Activated naive CD8-positive, alpha-beta T cell treated with anti-CD3 and anti-CD28 coated beads for 36 hours (primary cell): ENCODE measurements around the gene ARMC12. TPM values are rescaled to one million over a fixed set of nuclear protein-coding genes. Genes with fewer than 3 reads are reported as not detected.

Experiments
- DNase-seq: peaks from one replicate; pipeline ENCODE4 v3.0.0; 2021
- H3K27ac Mint-ChIP-seq: one replicate; pipeline ENCODE4 v1.8.0; 2022; ENCODE audit warnings: mild to moderate bottlenecking, moderate library complexity, mixed read lengths
- H3K27me3 Mint-ChIP-seq: one replicate; pipeline ENCODE4 v1.8.0; 2022; ENCODE audit warnings: mild to moderate bottlenecking, mixed read lengths
- H3K36me3 Mint-ChIP-seq: one replicate; pipeline ENCODE4 v1.8.0; 2021; ENCODE audit warnings: mild to moderate bottlenecking, mixed read lengths
- H3K4me1 Mint-ChIP-seq: one replicate; pipeline ENCODE4 v1.8.0; 2021; ENCODE audit warnings: mixed read lengths
- H3K4me3 Mint-ChIP-seq: one replicate; pipeline ENCODE4 v1.8.0; 2022; ENCODE audit warnings: mild to moderate bottlenecking, moderate library complexity, mixed read lengths
- H3K9me3 Mint-ChIP-seq: one replicate; pipeline ENCODE4 v1.8.0; 2022; ENCODE audit warnings: mixed read lengths
- total RNA-seq, 2 experiments: library from RNA; stranded (reverse); gene quantifications; one replicate each; pipeline ENCODE4 v1.2.3, GENCODE V29; 2021

ARMC12 gene
- total RNA-seq, 2 experiments from 2014 or later, result 1.8 to 2.0 TPM

DNA sequence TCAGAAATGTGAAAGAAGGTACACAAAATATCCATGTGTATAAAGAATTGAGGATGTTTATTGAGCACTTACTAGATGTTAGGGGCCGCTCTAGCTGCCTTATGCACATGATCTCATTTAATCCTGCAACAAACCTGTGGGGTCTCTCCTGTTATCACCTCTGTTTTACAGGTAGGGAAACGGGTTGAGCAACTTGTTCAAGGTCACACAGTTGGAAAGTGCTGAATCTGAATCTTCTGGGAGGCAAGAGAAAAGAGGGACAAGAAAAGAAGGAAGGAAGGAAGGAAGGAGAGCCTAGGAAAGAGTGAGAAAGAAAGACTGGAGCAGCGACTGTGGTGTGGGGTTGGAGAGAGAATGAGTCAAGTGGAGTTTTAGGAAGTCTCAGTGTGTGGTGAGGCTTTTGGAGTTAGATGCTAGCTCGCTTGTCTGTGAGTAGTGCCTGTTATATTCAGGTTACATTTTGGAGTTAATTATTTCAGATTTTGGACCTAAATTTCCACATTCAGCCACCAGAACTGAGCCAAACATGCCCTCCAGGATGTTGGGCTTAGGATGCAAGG lies 51.7 kb downstream of the ARMC12 start:
- no peaks in the 10 kb centered on the region for H3K4me1 Mint-ChIP-seq
- H3K27ac Mint-ChIP-seq, result no peak overlapping the region
- H3K4me3 Mint-ChIP-seq, result no peak overlapping the region
- H3K9me3 Mint-ChIP-seq, result no peaks in the 10 kb centered on the region
- no peaks in the 10 kb centered on the region for H3K36me3 Mint-ChIP-seq
- no peak for DNase-seq
- peaks cover 58% of the 10 kb centered on the region for H3K27me3 Mint-ChIP-seq

DNA sequence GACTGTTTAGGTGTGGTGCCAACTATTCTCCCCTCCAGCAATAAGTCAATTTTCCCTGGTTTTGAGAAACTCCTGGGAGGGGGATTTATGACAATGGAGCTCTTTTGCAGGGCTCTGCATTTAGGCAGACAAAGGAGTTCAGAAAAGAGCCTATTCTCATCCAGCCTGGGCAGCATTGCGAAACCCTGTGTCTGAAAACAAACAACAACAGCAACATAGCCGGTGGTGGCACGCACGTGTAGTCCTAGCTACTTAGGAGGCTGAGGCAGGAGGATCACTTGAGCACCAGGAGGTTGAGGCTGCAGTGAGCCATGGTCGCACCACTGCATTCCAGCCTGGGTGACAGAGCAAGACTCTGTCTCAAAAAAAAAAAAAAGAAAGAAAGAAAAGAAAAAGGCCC lies 53.9 kb downstream of the ARMC12 start:
- H3K4me1 Mint-ChIP-seq, result no peaks in the 10 kb centered on the region
- no peak for DNase-seq
- H3K9me3 Mint-ChIP-seq, result no peaks in the 10 kb centered on the region
- H3K27me3 Mint-ChIP-seq, result peaks cover 43% of the 10 kb centered on the region
- no peak overlapping the region for H3K4me3 Mint-ChIP-seq
- H3K36me3 Mint-ChIP-seq, result no peaks in the 10 kb centered on the region
- no peak overlapping the region for H3K27ac Mint-ChIP-seq

DNA sequence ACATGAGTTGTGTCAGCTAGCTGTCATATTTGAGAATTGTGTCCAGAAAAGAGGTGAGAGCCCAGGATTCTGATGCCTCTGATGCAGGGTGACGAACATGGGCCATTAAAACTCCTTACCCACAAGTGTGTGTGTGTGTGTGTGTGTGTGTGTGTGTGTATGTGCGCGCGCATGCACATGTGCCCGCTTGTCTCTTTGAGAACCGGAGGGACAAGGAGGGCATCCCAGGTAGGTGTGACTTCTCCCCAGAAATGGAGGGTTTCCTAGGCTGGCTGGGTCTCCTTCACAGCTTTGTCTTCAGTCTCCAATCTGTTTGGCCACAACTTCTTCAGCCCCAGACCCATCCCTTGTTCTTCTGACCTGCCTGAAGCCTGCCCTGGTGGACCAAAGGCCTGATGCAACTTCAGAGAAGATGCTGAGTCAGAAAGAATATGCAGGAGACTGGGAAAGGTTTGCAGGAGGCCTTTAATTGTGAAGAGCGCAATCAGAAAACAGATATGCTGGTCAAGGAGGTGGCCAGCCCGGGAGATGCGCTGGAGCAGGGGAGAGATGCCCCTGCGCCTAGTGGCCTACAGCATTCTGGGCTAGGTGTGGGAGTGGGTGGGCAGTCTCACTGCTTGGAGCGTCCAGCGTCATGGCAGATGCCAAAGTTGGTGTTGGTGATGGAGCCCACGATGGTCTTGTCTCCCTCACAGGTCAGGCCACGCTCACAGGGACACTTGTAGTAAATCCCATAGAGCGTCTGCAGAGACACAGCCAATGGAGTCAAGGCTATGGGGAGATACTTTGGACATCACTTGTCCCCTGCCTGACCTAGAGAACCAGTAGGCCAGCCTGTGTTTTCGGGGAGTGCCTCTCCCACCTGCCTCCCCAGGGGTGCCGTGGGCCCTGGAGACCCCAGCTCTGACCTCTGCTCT lies 58.0 kb downstream of the ARMC12 start:
- Mint-ChIP-seq H3K27me3 (peaks cover 9% of the 10 kb centered on the region), H3K9me3 (no peaks in the 10 kb centered on the region), H3K4me1 (no peaks in the 10 kb centered on the region), H3K36me3 (no peaks in the 10 kb centered on the region), H3K27ac (no peak overlapping the region), H3K4me3 (no peak overlapping the region)
- no peak for DNase-seq

DNA sequence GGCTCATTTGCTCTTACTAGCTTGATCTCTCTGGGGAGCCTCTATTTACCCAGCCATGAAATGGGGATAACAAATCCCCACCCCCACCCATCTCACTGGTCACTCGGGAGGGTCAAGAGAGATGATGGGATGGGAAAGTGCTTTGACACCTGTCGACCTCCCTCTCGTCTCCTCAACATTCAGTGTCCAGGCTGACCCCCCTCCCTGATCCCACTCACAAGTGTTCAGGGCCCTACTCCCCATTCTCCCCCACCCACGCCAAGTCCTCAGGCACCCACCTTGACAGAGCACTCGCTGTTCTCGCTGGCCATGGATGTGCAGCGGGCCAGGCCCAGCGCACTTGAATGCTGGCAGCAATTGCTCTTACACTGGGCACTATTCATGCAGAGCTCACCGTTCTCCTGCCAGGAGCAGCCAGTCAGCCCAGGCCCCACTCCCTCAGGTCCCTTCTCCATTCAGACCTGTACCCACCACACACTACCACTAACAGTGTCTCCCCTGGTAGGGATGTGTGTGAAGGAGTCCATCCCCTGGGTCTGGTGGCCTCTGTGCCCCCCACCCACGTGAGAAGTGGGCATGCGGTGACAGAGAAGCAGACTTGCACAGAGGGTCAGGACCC lies 58.7 kb downstream of the ARMC12 start:
- no peaks in the 10 kb centered on the region for H3K9me3 Mint-ChIP-seq
- no peak overlapping the region for H3K27ac Mint-ChIP-seq
- no peak for DNase-seq
- no peaks in the 10 kb centered on the region for H3K36me3 Mint-ChIP-seq
- no peaks in the 10 kb centered on the region for H3K4me1 Mint-ChIP-seq
- H3K27me3 Mint-ChIP-seq, result peaks cover 4% of the 10 kb centered on the region
- no peak overlapping the region for H3K4me3 Mint-ChIP-seq

DNA sequence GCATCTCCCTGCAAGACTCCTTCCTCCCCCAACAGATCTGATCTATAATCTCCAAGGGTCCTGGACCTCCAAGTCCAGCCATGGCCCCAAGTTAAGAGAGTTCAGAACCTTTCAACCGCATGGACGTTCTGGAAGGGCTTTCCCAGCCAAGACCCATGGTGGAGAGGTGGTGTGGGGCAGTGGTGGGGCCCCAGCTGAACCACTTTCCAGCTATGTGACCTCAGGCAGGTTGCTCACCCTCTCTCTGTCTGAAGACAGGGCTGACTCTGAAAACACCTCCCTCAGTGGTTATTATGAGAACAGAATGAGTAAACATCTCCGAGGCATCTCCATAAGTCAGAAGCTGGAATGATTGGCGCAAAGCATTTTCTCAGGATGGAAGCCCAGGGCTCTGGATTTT lies 59.4 kb downstream of the ARMC12 start:
- no peak overlapping the region for H3K27ac Mint-ChIP-seq
- H3K27me3 Mint-ChIP-seq, result no peaks in the 10 kb centered on the region

DNA sequence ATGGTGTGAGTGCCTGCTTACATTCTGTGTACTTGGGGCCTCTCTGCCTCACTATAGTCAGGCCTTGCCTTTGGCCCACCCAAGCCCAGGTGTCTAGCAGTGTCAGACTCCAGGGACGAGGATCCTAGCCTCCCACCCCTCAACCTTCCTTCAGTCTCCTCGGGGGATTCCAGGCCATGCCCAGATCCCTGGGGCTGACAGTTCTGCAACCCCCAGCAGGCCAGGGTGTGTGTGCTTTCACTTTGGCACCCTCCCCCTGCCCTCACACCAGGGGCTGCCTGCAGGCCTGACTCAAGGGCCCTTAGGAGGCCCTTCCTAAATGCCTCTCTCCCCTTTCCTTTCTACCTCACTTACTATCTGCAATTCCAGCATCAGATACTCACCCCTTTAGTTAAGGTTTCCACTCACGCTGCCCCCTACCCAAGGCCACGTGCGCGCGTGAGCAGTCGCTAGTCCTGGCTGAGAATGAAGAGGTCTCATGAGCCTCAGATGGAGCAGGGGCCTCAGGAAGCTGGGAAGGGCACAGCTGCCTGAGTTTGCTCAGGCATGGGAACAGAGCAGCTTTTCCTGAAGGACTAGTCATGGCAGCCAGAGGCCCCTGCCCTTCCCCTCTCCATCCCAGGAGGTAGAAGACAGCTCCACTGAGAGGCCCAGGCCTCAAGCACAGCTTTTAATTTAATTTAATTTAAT lies 61.1 kb downstream of the ARMC12 start:
- H3K9me3 Mint-ChIP-seq, result no peaks in the 10 kb centered on the region

More for the DNA sequence above, 59.4 kb downstream of the ARMC12 start:
- DNase-seq, result no peak
- Mint-ChIP-seq H3K4me3 (no peak overlapping the region), H3K36me3 (no peaks in the 10 kb centered on the region), H3K9me3 (no peaks in the 10 kb centered on the region), H3K4me1 (no peaks in the 10 kb centered on the region)

More for the DNA sequence above, 61.1 kb downstream of the ARMC12 start:
- Mint-ChIP-seq H3K4me3 (no peak overlapping the region), H3K27ac (no peak overlapping the region), H3K4me1 (no peaks in the 10 kb centered on the region), H3K27me3 (no peaks in the 10 kb centered on the region), H3K36me3 (no peaks in the 10 kb centered on the region)
- no peak for DNase-seq

Other genes with a start within 250 kb of the ARMC12 start
- gene TEAD3, start 240.0 kb upstream of the ARMC12 start, total RNA-seq, result under 1 TPM; 0.60 to 0.66 TPM
- not detected for gene TULP1, start 224.1 kb upstream of the ARMC12 start, total RNA-seq
- 100 to 1,000 TPM; 110 TPM for gene FKBP5, start 48.1 kb upstream of the ARMC12 start, total RNA-seq
- gene CLPSL2, start 39.6 kb downstream of the ARMC12 start, total RNA-seq, result not detected
- not detected for gene CLPSL1, start 44.0 kb downstream of the ARMC12 start, total RNA-seq
- gene CLPS, start 60.3 kb downstream of the ARMC12 start, total RNA-seq, result not detected
- gene LHFPL5, start 68.3 kb downstream of the ARMC12 start, total RNA-seq, result not detected
- gene SRPK1, start 184.1 kb downstream of the ARMC12 start, total RNA-seq, result 100 to 1,000 TPM; 131 to 136 TPM